Measurements from ENCODE around the gene DENND1A.

GRCh38 chr9:123952641-123953495 is 22.9 kb upstream of the DENND1A start:
- no peak for TF ChIP-seq CTCF (IDR thresholded peaks at IDR 0.05)
- no peak for TF ChIP-seq POLR2A (IDR thresholded peaks at IDR 0.05)

Data from right lobe of liver (tissue), 4 donors.